ENCODE results near the gene PANK4.

PANK4 gene

DNA sequence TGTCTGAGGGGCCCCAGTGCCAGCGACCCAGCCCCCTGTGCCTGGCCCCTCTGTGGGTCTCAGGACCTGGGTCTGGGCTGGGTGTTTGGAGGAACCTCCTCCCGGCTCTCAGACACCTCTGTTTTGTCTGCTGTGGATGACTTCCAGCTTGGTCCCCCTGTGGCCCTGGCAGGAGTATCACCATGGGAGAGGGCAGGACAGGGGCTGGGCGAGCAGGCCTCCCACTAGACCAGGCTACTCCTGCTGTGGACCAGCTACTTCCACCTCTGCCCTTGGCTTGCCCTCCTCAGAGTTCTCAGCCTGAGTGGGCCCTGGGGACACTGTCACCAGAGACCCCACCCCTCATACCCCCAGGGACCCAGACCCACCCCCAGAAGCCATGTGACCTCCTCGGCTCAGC, 28.5 kb downstream of the PANK4 start:
- TF ChIP-seq, protein P1, sequence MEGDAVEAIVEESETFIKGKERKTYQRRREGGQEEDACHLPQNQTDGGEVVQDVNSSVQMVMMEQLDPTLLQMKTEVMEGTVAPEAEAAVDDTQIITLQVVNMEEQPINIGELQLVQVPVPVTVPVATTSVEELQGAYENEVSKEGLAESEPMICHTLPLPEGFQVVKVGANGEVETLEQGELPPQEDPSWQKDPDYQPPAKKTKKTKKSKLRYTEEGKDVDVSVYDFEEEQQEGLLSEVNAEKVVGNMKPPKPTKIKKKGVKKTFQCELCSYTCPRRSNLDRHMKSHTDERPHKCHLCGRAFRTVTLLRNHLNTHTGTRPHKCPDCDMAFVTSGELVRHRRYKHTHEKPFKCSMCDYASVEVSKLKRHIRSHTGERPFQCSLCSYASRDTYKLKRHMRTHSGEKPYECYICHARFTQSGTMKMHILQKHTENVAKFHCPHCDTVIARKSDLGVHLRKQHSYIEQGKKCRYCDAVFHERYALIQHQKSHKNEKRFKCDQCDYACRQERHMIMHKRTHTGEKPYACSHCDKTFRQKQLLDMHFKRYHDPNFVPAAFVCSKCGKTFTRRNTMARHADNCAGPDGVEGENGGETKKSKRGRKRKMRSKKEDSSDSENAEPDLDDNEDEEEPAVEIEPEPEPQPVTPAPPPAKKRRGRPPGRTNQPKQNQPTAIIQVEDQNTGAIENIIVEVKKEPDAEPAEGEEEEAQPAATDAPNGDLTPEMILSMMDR (conservative IDR thresholded peaks at IDR 0.05; ENCODE audit: low read depth, low read length) = no peak
- Histone ChIP-seq H3K9ac (no peak overlapping the region), H3K4me2 (no peak overlapping the region), H3K36me3 (ENCODE audit: insufficient read depth) (no peaks in the 10 kb centered on the region), H2AFZ (ENCODE audit: low read depth) (no peak overlapping the region), H3K4me1 (ENCODE audit: low read depth, poor library complexity, severe bottlenecking) (no peaks in the 10 kb centered on the region), H3K27ac (no peak overlapping the region), H3K4me3 (IDR thresholded peaks at IDR 0.05; ENCODE audit: insufficient read depth, low read depth, low read length) (no peak overlapping the region), H3K27me3 (ENCODE audit: insufficient read depth, low read depth) (peaks cover 81% of the 10 kb centered on the region), H3K79me2 (ENCODE audit: insufficient read depth, low read depth) (no peaks in the 10 kb centered on the region), H4K20me1 (ENCODE audit: insufficient read depth) (no peaks in the 10 kb centered on the region)

DNA sequence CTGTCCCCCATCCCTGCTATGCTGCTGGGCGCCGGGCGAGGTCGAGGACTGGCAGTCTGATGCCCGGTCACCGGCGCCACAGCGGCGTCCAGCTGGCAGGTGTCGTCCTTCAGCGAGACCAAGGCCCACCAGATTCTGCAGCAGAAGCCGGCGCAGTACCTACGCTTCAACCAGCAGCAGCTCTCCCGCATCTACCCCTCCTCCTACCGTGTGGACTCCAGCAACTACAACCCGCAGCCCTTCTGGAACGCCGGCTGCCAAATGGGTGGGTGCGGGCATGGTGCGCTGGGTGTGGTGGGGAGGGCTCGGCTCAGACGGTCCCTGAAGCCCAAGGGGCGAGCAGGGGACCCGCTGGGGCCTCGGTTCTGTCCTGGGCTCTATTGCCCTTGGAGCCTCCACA, 29.6 kb downstream of the PANK4 start:
- H4K20me1 ChIP-seq (ENCODE audit: insufficient read depth) = no peaks in the 10 kb centered on the region
- no peak overlapping the region for H2AFZ ChIP-seq (ENCODE audit: low read depth)
- H3K4me3 ChIP-seq (IDR thresholded peaks at IDR 0.05; ENCODE audit: insufficient read depth, low read depth, low read length) = no peak overlapping the region
- H3K4me1 ChIP-seq (ENCODE audit: low read depth, poor library complexity, severe bottlenecking) = no peaks in the 10 kb centered on the region
- H3K4me2 ChIP-seq = no peak overlapping the region
- no peak overlapping the region for H3K27ac ChIP-seq
- H3K9ac ChIP-seq = no peak overlapping the region
- TF ChIP-seq, protein P1 (conservative IDR thresholded peaks at IDR 0.05; ENCODE audit: low read depth, low read length) = no peak
- no peaks in the 10 kb centered on the region for H3K79me2 ChIP-seq (ENCODE audit: insufficient read depth, low read depth)
- H3K27me3 ChIP-seq (ENCODE audit: insufficient read depth, low read depth) = peaks cover 81% of the 10 kb centered on the region
- no peaks in the 10 kb centered on the region for H3K36me3 ChIP-seq (ENCODE audit: insufficient read depth)

DNA sequence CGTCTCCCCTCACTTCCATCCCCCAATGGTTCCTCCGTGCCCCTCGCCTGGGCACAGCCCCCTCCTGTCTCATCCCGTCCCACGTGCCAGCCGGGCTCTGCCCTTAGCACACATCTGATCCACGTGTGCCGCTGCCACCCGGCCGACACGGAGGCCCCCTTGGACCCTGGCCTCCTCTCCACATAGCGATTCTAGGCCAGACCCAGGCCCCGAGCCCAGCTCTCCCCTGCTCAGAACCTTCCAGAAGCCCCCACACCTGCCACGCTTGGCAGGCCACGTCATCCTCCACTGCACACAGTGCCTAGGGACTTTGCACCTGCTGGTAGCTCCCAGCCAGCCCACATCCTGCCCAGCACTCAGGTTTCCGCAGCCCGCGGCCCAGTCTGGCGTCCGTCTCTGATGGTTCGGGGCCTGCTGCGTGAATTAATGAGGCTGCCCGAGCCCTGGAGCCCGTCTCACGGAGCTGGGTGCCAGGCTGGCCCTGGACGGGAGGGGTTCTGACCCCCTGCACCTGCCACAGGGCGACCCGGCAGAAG, 30.2 kb downstream of the PANK4 start:
- Histone ChIP-seq H4K20me1 (ENCODE audit: insufficient read depth) (no peaks in the 10 kb centered on the region), H3K79me2 (ENCODE audit: insufficient read depth, low read depth) (no peaks in the 10 kb centered on the region), H3K9ac (no peak overlapping the region), H3K4me1 (ENCODE audit: low read depth, poor library complexity, severe bottlenecking) (no peaks in the 10 kb centered on the region), H3K36me3 (ENCODE audit: insufficient read depth) (no peaks in the 10 kb centered on the region), H3K27me3 (ENCODE audit: insufficient read depth, low read depth) (peaks cover 81% of the 10 kb centered on the region), H2AFZ (ENCODE audit: low read depth) (no peak overlapping the region), H3K4me2 (no peak overlapping the region), H3K27ac (no peak overlapping the region), H3K4me3 (IDR thresholded peaks at IDR 0.05; ENCODE audit: insufficient read depth, low read depth, low read length) (no peak overlapping the region)
- TF ChIP-seq, protein P1 (conservative IDR thresholded peaks at IDR 0.05; ENCODE audit: low read depth, low read length) = no peak

DNA sequence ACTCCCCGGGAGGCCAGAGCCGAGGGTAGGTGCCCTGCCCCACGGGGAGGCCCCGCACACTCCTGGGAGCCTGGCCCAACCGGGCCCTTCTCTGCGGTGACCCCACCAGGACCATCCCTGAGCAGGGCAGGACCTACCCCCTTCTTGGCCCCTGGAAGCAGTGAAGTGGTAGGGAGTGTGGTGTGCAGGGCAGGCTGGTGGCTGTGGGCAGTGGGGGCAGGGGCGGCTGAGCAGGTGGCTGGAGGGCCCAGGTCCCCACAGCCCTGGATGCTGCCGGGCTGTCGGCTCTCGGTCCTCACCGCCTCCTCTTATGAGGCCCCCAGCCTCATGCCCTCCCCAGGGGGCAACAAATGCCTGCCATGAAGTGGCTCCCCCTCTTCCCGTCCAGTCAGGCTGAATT, 30.9 kb downstream of the PANK4 start:
- H3K4me2 ChIP-seq = no peak overlapping the region
- no peaks in the 10 kb centered on the region for H3K79me2 ChIP-seq (ENCODE audit: insufficient read depth, low read depth)
- no peaks in the 10 kb centered on the region for H3K36me3 ChIP-seq (ENCODE audit: insufficient read depth)
- H3K4me1 ChIP-seq (ENCODE audit: low read depth, poor library complexity, severe bottlenecking) = no peaks in the 10 kb centered on the region
- no peak overlapping the region for H3K4me3 ChIP-seq (IDR thresholded peaks at IDR 0.05; ENCODE audit: insufficient read depth, low read depth, low read length)
- no peak overlapping the region for H2AFZ ChIP-seq (ENCODE audit: low read depth)
- TF ChIP-seq, protein P1 (conservative IDR thresholded peaks at IDR 0.05; ENCODE audit: low read depth, low read length) = no peak
- no peak overlapping the region for H3K9ac ChIP-seq
- H3K27ac ChIP-seq = no peak overlapping the region
- H4K20me1 ChIP-seq (ENCODE audit: insufficient read depth) = no peaks in the 10 kb centered on the region
- peaks cover 83% of the 10 kb centered on the region for H3K27me3 ChIP-seq (ENCODE audit: insufficient read depth, low read depth)

Measured in KMS-11 (cell line).